HFF-Myc (cell line): ENCODE results near the gene ENKUR.
"Not testable (repeated sequence)": the region's sequence is repeated elsewhere in the genome, so short reads cannot be mapped to it uniquely, and the experiment has no call there.

Source experiments
- DNase-seq: peaks from one replicate; pipeline ENCODE4 v3.0.0-alpha.2; 2011; ENCODE audit warnings: low read depth; ENCODE audit errors: extremely low read depth
- H3K4me3 ChIP-seq: replicated peaks from 2 replicates; pipeline ENCODE4 v1.5.1; 2011; ENCODE audit warnings: low read depth, mild to moderate bottlenecking, control low read depth, low read length
- CTCF ChIP-seq: IDR thresholded peaks from 2 replicates; pipeline ENCODE4 v1.5.1; 2012; ENCODE audit warnings: mild to moderate bottlenecking, low read depth, low read length, control low read depth; ENCODE audit errors: missing control alignments

ENKUR gene

GRCh38 chr10:25016376-25017153 lies 607 bp upstream of the ENKUR start, which contains the start of gene THNSL1:
TSS of gene THNSL1 (plus strand) at chr10:25016612. CDS start at chr10:25023224, 6,612 bp downstream.
- no peak for TF ChIP-seq CTCF
- DNase-seq, result peak; percentile 97
- peak within 1 kb of the TSS; percentile 62 for H3K4me3 ChIP-seq

GRCh38 chr10:25014579-25014978 lies 1.4 kb downstream of the ENKUR start:
- no peak for TF ChIP-seq CTCF
- no peak for DNase-seq

GRCh38 chr10:25011591-25011990 lies 4.4 kb downstream of the ENKUR start:
- DNase-seq, H3K4me3 ChIP-seq: not testable (repeated sequence)

More at GRCh38 chr10:25014579-25014978, 1.4 kb downstream of the ENKUR start:
- H3K4me3 ChIP-seq, result no peak overlapping the region

- DNase-seq, result no peak
- H3K4me3 ChIP-seq, result no peak overlapping the region
- no peak for TF ChIP-seq CTCF
Observed at GRCh38 chr10:24998044-24998443, 17.9 kb downstream of the ENKUR start.

GRCh38 chr10:24995072-24995471 lies 20.9 kb downstream of the ENKUR start:
- no peak for DNase-seq
- no peak overlapping the region for H3K4me3 ChIP-seq
- no peak for TF ChIP-seq CTCF

GRCh38 chr10:24993237-24993958 lies 22.6 kb downstream of the ENKUR start:
- no peak overlapping the region for H3K4me3 ChIP-seq
- DNase-seq, result no peak
- no peak for TF ChIP-seq CTCF

- no peak for TF ChIP-seq CTCF
- DNase-seq, result no peak
- H3K4me3 ChIP-seq, result no peak overlapping the region
Observed at GRCh38 chr10:24992512-24993133, 23.3 kb downstream of the ENKUR start.
